Spleen (tissue), 11 donors: ENCODE measurements around the gene TOM1L2. TPM values are rescaled to one million over a fixed set of nuclear protein-coding genes. Genes with fewer than 3 reads are reported as not detected.

Experiments
- DNase-seq: peaks from one replicate; pipeline ENCODE4 v3.0.0-alpha.2; 2020
- H3K27ac ChIP-seq, 8 donors: fragments of 200-600 bp; sonication (generic) in 7 of 8; 1 replicate in 4 of 8; 2 replicates in 4 of 8; pipeline versions ENCODE4 v1.5.0 to v1.8.0; 2016 to 2021; ENCODE audit warnings: inconsistent platforms in 4 of 8, mild to moderate bottlenecking in 4 of 8, moderate library complexity in 1 of 8
- H3K27me3 ChIP-seq, 7 donors: fragments of 200-600 bp; sonication (generic) in 6 of 7; replicated peaks in 1 of 7; 1 replicate in 4 of 7; 2 replicates in 3 of 7; pipeline versions ENCODE4 v1.5.0 to v1.8.0; 2016 to 2021; ENCODE audit warnings: inconsistent platforms in 3 of 7, mild to moderate bottlenecking in 1 of 7
- H3K36me3 ChIP-seq, 6 donors: fragments of 200-600 bp; sonication (generic) in 5 of 6; 1 replicate in 4 of 6; 2 replicates in 2 of 6; pipeline versions ENCODE4 v1.5.0 to v1.8.0; 2016 to 2021; ENCODE audit warnings: inconsistent platforms in 2 of 6
- H3K4me1 ChIP-seq, 6 donors: fragments of 200-600 bp; sonication (generic) in 5 of 6; 1 replicate in 3 of 6; 2 replicates in 3 of 6; pipeline versions ENCODE4 v1.5.0 to v1.8.0; 2016 to 2021; ENCODE audit warnings: inconsistent platforms in 3 of 6
- H3K4me3 ChIP-seq, 8 donors: fragments of 200-600 bp; sonication (generic) in 7 of 8; 1 replicate in 4 of 8; 2 replicates in 4 of 8; pipeline versions ENCODE4 v1.5.0 to v1.8.0; 2016 to 2021; ENCODE audit warnings: inconsistent platforms in 4 of 8, mild to moderate bottlenecking in 4 of 8, moderate library complexity in 2 of 8
- H3K9me3 ChIP-seq, 8 donors: fragments of 200-600 bp; sonication (generic) in 7 of 8; 1 replicate in 4 of 8; 2 replicates in 4 of 8; pipeline versions ENCODE4 v1.5.0 to v1.8.0; 2016 to 2021; ENCODE audit warnings: inconsistent platforms in 4 of 8
- CTCF ChIP-seq, 11 experiments: fragments of 200-600 bp in 7 of 11; fragments of 450-650 bp in 4 of 11; sonication (generic) in 4 of 11; IDR thresholded peaks in 8 of 11; conservative IDR thresholded peaks in 3 of 11; 1 replicate in 7 of 11; 2 replicates in 4 of 11; pipeline versions ENCODE4 v1.4.0 to v1.8.0; 2016 to 2021; ENCODE audit warnings: antibody characterized with exemption in 11 of 11, inconsistent platforms in 4 of 11, mild to moderate bottlenecking in 1 of 11
- POLR2A ChIP-seq, 3 donors: fragments of 450-650 bp; IDR thresholded peaks; one replicate each; pipeline ENCODE4 v1.5.1; 2017; ENCODE audit warnings: antibody characterized with exemption in 3 of 3, mild to moderate bottlenecking in 1 of 3
- POLR2AphosphoS5 ChIP-seq, 3 donors: sonication (generic); formaldehyde crosslinking; IDR thresholded peaks; one replicate each; pipeline ENCODE4 v1.5.1; 2017; ENCODE audit warnings: antibody characterized with exemption in 3 of 3
- WGBS, 5 donors: extraction: QIAGEN DNeasy Blood & Tissue Kit in 3 of 5; methylation state at CpG; one replicate each; pipeline versions ENCODE4 v1.1.5 to v1.1.7; 2013 to 2018; 5-methylcytosine and 5-hydroxymethylcytosine counted together
- intact Hi-C: fragments of 100-400 bp; cut with DNase I; formaldehyde crosslinking; loops from one replicate; pipeline ENCODE4 v1.15.0; 2023; ENCODE audit warnings: low total_unique reads
- polyA plus RNA-seq, 3 donors: library from polyadenylated mRNA; stranded (reverse); fragments of 200-250 nt; gene quantifications; one replicate each; pipeline ENCODE4 v1.2.1, GENCODE V29; 2013
- total RNA-seq, 7 donors: library from RNA; depleted of rRNA in 3 of 7; stranded (reverse); fragments of >200 nt in 3 of 7; fragmentation: NEBNext Ultra II Directional in 4 of 7; extraction: Animal tissue kit (Norgen Biotek cat#: 25700) in 4 of 7; gene quantifications; one replicate each; pipeline versions ENCODE4 v1.1.0 to v1.2.1, GENCODE V29; 2016 to 2021
- donor health status: healthy with polysubstance abuse.
- donor health status: DM: no; HTN: no; CAD: no; lungs with moderate emphysema.
- donor health status: DM: no; HTN: no; CAD: no.
- donor health status: Bipolar disorder and iron deficiency.
- donor health status: healthy.
- donor health status: DM: no; HTN: no; CAD: no.
- donor health status: DM: yes; HTN: yes; CAD: no.

The TOM1L2 gene
- total and polyA plus RNA-seq, 10 donors = 5.3 to 82.6 (median 53.6) TPM

GRCh38 chr17:17886226-17886625, 86.0 kb downstream of the TOM1L2 start:
- Histone ChIP-seq H3K27me3 (no peaks in the 10 kb centered on the region), H3K27ac (no peak overlapping the region), H3K9me3 (no peaks in the 10 kb centered on the region), H3K36me3 (peaks cover 0 to 78% (median 25%) of the 10 kb centered on the region in 6 donors), H3K4me3 (no peak overlapping the region), H3K4me1 (peaks cover 0 to 11% (median 2%) of the 10 kb centered on the region in 6 donors)
- intact Hi-C loops = no loop called here
- TF ChIP-seq POLR2A (IDR thresholded peaks at IDR 0.05) (no peak), CTCF (IDR thresholded peaks at IDR 0.05 in 8 of 11, conservative IDR thresholded peaks at IDR 0.05 in 3 of 11) (no peak), POLR2AphosphoS5 (IDR thresholded peaks at IDR 0.05) (no peak)
- WGBS, 5 donors = 85 to 92% (median 89%) methylated on average over 6 of the region's 6 CpGs
- DNase-seq = no peak

GRCh38 chr17:17884391-17885357, 87.5 kb downstream of the TOM1L2 start:
- Histone ChIP-seq H3K36me3 (peaks cover 0 to 85% (median 27%) of the 10 kb centered on the region in 6 donors), H3K27me3 (no peaks in the 10 kb centered on the region), H3K4me1 (peaks cover 0 to 14% (median 0%) of the 10 kb centered on the region in 6 donors), H3K27ac (no peak overlapping the region), H3K9me3 (no peaks in the 10 kb centered on the region), H3K4me3 (no peak overlapping the region)
- 89 to 96% (median 95%) methylated on average over 16 of the region's 16 CpGs for WGBS, 5 donors
- no peak for DNase-seq
- TF ChIP-seq CTCF (IDR thresholded peaks at IDR 0.05 in 8 of 11, conservative IDR thresholded peaks at IDR 0.05 in 3 of 11) = no peak
- no peak for TF ChIP-seq POLR2A (IDR thresholded peaks at IDR 0.05)
- TF ChIP-seq POLR2AphosphoS5 (IDR thresholded peaks at IDR 0.05) = no peak
- intact Hi-C loops = no loop called here

GRCh38 chr17:17883801-17884200, 88.4 kb downstream of the TOM1L2 start:
- WGBS, 5 donors = 93 to 100% (median 94%) methylated on average over 3 of the region's 3 CpGs
- Histone ChIP-seq H3K27me3 (no peaks in the 10 kb centered on the region), H3K4me3 (no peak overlapping the region), H3K4me1 (peaks cover 0 to 22% (median 7%) of the 10 kb centered on the region in 6 donors), H3K36me3 (peaks cover 0 to 86% (median 34%) of the 10 kb centered on the region in 6 donors), H3K27ac (no peak overlapping the region), H3K9me3 (no peaks in the 10 kb centered on the region)
- intact Hi-C loops = no loop called here
- TF ChIP-seq CTCF (IDR thresholded peaks at IDR 0.05 in 8 of 11, conservative IDR thresholded peaks at IDR 0.05 in 3 of 11) = no peak
- TF ChIP-seq POLR2AphosphoS5 (IDR thresholded peaks at IDR 0.05) = no peak
- no peak for TF ChIP-seq POLR2A (IDR thresholded peaks at IDR 0.05)
- no peak for DNase-seq

GRCh38 chr17:17882082-17882581, 90.1 kb downstream of the TOM1L2 start:
- DNase-seq = no peak
- TF ChIP-seq POLR2AphosphoS5 (IDR thresholded peaks at IDR 0.05) = no peak
- no peak for TF ChIP-seq CTCF (IDR thresholded peaks at IDR 0.05 in 8 of 11, conservative IDR thresholded peaks at IDR 0.05 in 3 of 11)
- TF ChIP-seq POLR2A (IDR thresholded peaks at IDR 0.05) = no peak
- Histone ChIP-seq H3K27me3 (no peaks in the 10 kb centered on the region), H3K9me3 (no peaks in the 10 kb centered on the region), H3K27ac (no peak overlapping the region), H3K36me3 (peaks cover 0 to 94% (median 46%) of the 10 kb centered on the region in 6 donors), H3K4me1 (peaks cover 5 to 39% (median 21%) of the 10 kb centered on the region in 6 donors), H3K4me3 (no peak overlapping the region)
- WGBS, 5 donors = 84 to 94% (median 92%) methylated on average over 8 of the region's 8 CpGs
- intact Hi-C loops = no loop called here
